HepG2 (cell line): ENCODE data around the gene HYAL1. TPM values are rescaled to one million over a fixed set of nuclear protein-coding genes. Genes with fewer than 3 reads are reported as not detected.
A peak's percentile ranks its signal among the peaks of the same experiment; 100 is the strongest.

ENCODE experiments used
- ATF3 ChIP-seq: sonication (generic); formaldehyde crosslinking; IDR thresholded peaks from 2 replicates; pipeline ENCODE4 v1.4.0; 2020; ENCODE audit warnings: missing genetic modification reagents
- CENPBD1 ChIP-seq: sonication (generic); formaldehyde crosslinking; IDR thresholded peaks from 2 replicates; pipeline ENCODE4 v1.8.0; 2022; ENCODE audit warnings: missing genetic modification reagents, low read depth, mild to moderate bottlenecking, borderline replicate concordance
- CSRNP2 ChIP-seq: sonication (generic); formaldehyde crosslinking; conservative IDR thresholded peaks from 2 replicates; pipeline ENCODE4 v1.8.0; 2022; ENCODE audit warnings: low read depth, missing genetic modification reagents
- ETV5 ChIP-seq: IDR thresholded peaks from 2 replicates; pipeline ENCODE4 v1.6.1; 2018; ENCODE audit warnings: missing biosample characterization, missing genetic modification reagents, inconsistent platforms, borderline replicate concordance
- MTA1 ChIP-seq: sonication (generic); formaldehyde crosslinking; IDR thresholded peaks from 2 replicates; pipeline ENCODE4 v1.4.0; 2020; ENCODE audit warnings: missing genetic modification reagents, mild to moderate bottlenecking, borderline replicate concordance
- PRDM10 ChIP-seq: sonication (generic); formaldehyde crosslinking; IDR thresholded peaks from 2 replicates; pipeline ENCODE4 v1.4.0; 2020; ENCODE audit warnings: low read depth, missing genetic modification reagents
- TBL1XR1 ChIP-seq: fragments of 150-350 bp; IDR thresholded peaks from 2 replicates; pipeline ENCODE4 v1.6.1; 2014; ENCODE audit warnings: borderline replicate concordance, low read length; ENCODE audit not compliant: partially characterized antibody
- ZFP62 ChIP-seq: sonication (generic); formaldehyde crosslinking; IDR thresholded peaks from 2 replicates; pipeline ENCODE4 v1.4.0; 2020; ENCODE audit warnings: missing genetic modification reagents
- ZHX2 ChIP-seq, 2 experiments: sonication (generic) in 1 of 2; formaldehyde crosslinking in 1 of 2; IDR thresholded peaks; 2 replicates each; pipeline versions ENCODE4 v1.6.1 to v1.9.0; 2014 to 2022; ENCODE audit warnings: antibody characterized with exemption in 1 of 2, borderline replicate concordance in 1 of 2, inconsistent platforms in 1 of 2, low read depth in 1 of 2, missing genetic modification reagents in 1 of 2
- ZNF230 ChIP-seq: sonication (generic); formaldehyde crosslinking; IDR thresholded peaks from 2 replicates; pipeline ENCODE4 v1.4.0; 2020; ENCODE audit warnings: mild to moderate bottlenecking, missing genetic modification reagents
- ZNF552 ChIP-seq: sonication (generic); formaldehyde crosslinking; IDR thresholded peaks from 2 replicates; pipeline ENCODE4 v1.9.0; 2022; ENCODE audit warnings: missing genetic modification reagents, mild to moderate bottlenecking, borderline replicate concordance
- ZNF597 ChIP-seq: sonication (generic); formaldehyde crosslinking; IDR thresholded peaks from 2 replicates; pipeline ENCODE4 v1.5.0; 2020; ENCODE audit warnings: missing genetic modification reagents
- ZNF761 ChIP-seq: sonication (generic); formaldehyde crosslinking; conservative IDR thresholded peaks from 2 replicates; pipeline ENCODE4 v1.4.0; 2020; ENCODE audit warnings: mild to moderate bottlenecking, missing genetic modification reagents
- polyA plus RNA-seq, 8 experiments: library from polyadenylated mRNA; depleted of rRNA in 3 of 8; stranded (reverse) in 7 of 8; unstranded in 1 of 8; fragments of >200 nt; fragmentation: Illumina TruSeq in 4 of 8; extraction: Trizol in 4 of 8; gene quantifications; 2 replicates each; pipeline versions ENCODE4 v1.2.1 to v1.2.3, GENCODE V29; 2011 to 2016; ENCODE audit warnings: low read depth in 4 of 8, missing spikeins in 1 of 8, mixed read lengths in 1 of 8; ENCODE audit not compliant: insufficient read depth in 1 of 8
- total RNA-seq, 5 experiments: library from RNA; depleted of rRNA; stranded (reverse); fragments of >200 nt; fragmentation: Illumina TruSeq; extraction: Trizol; gene quantifications; 2 replicates each; pipeline ENCODE4 v1.2.3, GENCODE V29; 2016; ENCODE audit warnings: low read depth in 1 of 5

Gene HYAL1
- total and polyA plus RNA-seq, 2 of the 13 experiments (the other 11 are each of a cell fraction or from before 2014, with no cell fraction given), result 76.5 to 193 TPM

- TF ChIP-seq ZNF552, result no peak; the same call in 1 of the 2 replicates
- no peak for TF ChIP-seq CSRNP2 (CRISPR knock-in tag)
- no peak for TF ChIP-seq ZNF230 (CRISPR knock-in tag)
- no peak for TF ChIP-seq ZFP62 (CRISPR knock-in tag)
- TF ChIP-seq PRDM10 (CRISPR knock-in tag), result peak; percentile 98
- no peak for TF ChIP-seq MTA1 (CRISPR knock-in tag)
- TF ChIP-seq ZNF761 (CRISPR knock-in tag), result 0 out of 2 replicates have a peak, but pooled peaks have one; percentile 37
- 0 out of 2 replicates have a peak, but pooled peaks have one; percentile 11 for TF ChIP-seq ETV5
- no peak for TF ChIP-seq ZHX2 (IDR thresholded peaks at IDR 0.05; ENCODE audit: low read depth)
- TF ChIP-seq ZHX2 (CRISPR knock-in tag; IDR thresholded peaks at IDR 0.05; ENCODE audit: borderline replicate concordance), result peak; percentile 14; the same call in 1 of the 2 replicates
- no peak for TF ChIP-seq CENPBD1 (CRISPR knock-in tag)
- TF ChIP-seq ZNF597, result no peak
- no peak for TF ChIP-seq ATF3
- peak; percentile 4 for TF ChIP-seq TBL1XR1
Measured at GRCh38 chr3:50321336-50322114, 18.2 kb upstream of the HYAL1 start (continued).
